DMS53 (cell line): ENCODE data around the gene INSL6.
"Not testable (repeated sequence)": the region's sequence is repeated elsewhere in the genome, so short reads cannot be mapped to it uniquely, and the experiment has no call there.

Experiments used
- DNase-seq: peaks from one replicate; lab custom pipeline; 2025; lab: John Stamatoyannopoulos, UW

Gene INSL6, protein sequence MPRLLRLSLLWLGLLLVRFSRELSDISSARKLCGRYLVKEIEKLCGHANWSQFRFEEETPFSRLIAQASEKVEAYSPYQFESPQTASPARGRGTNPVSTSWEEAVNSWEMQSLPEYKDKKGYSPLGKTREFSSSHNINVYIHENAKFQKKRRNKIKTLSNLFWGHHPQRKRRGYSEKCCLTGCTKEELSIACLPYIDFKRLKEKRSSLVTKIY

DNA sequence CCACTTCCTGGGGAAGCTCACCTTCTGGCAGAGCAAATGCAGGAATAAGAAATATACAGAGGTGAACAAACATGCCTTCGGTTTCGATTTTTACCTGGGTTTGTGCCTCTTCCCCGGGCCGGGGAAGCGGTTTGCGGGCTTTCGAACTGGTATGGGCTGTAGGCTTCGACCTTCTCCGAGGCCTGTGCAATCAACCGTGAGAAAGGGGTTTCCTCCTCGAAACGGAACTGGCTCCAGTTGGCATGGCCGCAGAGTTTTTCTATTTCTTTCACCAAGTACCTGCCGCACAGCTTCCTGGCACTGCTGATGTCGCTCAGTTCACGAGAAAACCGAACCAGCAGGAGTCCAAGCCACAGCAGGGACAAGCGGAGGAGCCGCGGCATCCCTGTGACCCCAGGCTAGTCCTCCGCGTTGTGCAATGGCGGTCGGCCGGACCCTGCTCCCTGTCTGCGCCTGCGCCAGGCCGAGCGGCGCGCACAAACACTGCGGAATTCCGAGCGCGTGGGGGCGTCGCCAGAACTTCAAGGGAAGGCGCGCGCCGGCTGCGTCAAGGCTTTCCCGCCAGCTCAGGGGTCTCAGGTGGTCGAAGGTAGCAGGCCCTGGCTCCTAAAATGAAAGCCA lies at the start of gene INSL6:
Gene INSL6 (minus strand): TSS at position 420 of the 621 bp plus-strand sequence. CDS start 37 bp downstream, at position 383.
- DNase-seq, result peak; percentile 69

DNA sequence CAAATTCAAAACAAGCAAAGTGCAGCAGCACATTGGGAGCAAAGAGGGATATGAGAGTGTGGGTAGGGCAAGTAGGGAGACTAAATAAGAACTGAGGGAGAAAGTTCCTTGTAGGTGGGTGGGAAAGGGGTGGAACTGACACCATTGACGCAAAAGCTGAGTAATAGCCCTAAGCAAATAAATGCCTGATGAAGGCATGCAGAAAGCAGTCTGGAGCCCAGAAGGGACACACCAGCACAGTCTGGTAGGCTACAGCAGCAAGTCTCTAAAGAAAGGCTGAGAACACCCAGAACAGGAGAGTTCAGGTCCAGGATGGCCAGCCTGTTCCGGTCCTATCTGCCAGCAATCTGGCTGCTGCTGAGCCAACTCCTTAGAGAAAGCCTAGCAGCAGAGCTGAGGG lies 45.8 kb upstream of the INSL6 start, which contains the start of gene INSL4:
Gene INSL4 (plus strand): TSS at position 208 of the 400 bp plus-strand sequence. CDS start 105 bp downstream, at position 313.
- no peak for DNase-seq

DNA sequence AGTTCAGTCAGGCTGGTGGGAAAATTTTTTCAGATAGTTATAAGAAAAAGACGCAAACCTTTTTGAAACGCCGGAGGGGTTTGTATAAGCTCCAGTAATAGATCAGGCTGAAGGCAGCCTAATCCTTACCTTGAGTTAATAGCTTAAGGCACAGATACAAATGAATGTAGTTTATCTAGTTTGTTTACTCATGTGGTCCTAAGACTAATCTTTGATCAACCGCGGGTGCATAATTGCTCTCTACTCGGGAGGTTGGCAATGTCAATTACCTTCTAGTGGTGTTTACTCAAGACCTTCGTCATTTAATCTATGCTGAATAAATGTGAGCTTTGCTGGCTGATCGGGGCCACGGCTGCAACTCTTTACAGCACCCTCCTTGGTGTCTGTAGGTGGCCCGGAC lies 45.1 kb upstream of the INSL6 start:
- peak; percentile 27 for DNase-seq

DNA sequence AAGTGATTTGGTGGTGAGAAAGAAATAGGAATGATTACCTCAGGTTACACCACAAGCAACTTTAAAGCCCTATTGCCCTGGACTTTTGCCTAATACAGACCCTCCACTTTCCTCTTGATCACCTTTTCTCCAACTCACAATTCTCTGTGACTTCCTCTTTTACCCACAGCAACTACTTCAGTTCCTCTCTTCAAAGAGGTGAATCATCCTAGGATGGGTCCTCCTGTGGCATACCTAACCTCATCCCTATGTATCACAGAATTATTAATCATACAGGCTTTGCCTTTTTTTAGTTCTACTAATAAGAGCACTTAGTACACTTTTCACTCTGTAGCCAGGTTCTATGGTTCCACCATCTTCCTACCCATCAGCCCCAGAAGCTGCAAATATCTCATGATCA lies 19.6 kb upstream of the INSL6 start:
- DNase-seq, result peak; percentile 16

DNA sequence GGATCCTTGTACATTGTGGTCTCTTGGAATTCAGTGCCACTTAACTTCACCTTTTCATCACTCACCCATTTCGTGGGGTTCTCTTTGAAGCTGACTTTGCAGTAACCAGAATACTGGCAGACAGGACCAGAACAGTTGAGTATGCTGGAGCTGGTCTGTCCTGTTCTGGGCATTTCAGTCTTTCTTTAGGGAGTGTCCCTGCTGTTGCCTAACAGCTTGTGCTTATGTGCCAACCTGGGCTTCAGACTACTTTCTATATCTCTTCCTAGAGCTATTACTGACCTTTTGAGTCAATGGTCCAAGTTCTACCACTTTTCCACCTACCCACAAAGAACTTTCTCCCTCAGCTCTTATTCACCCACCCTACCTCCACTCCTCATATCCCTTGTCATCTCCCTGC lies 10.0 kb upstream of the INSL6 start:
- no peak for DNase-seq

DNA sequence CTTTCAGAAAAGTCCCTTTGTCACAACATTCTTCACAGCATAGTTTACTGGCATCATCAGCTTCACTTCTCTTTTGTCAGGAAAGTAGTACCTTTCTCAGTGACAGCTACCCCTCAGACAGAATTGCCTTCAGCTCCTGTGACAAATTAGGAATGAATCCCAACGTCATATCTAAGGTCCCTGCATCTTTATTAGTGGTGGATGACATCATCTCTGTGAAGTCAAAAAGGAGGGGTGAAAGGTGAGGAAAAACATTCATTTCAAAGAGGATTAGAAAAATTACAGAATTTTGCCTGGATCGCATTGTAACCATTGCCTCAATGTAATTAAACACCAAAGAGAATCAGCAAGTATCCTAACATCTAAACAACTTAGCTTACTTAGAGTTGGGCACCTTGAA lies 7.9 kb upstream of the INSL6 start:
- no peak for DNase-seq

DNA sequence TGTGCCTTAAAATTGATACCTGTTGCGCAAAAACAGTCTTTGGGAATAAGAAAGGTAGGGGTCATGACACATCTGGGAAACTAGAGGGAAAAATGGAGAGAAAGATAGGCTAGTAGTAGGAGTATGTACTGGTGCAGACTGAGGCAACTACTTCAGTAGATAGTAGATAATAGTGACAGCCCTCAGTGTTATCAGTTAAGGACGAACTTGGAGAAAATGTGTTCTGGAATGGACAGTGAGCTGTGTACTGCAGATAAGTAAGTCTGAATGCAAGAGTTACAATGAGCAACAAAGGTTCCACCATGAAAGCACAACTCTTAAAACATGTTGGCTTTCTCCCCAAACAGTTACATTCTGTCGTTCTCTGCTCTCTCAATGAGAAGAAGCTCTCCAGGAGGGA lies 6.5 kb upstream of the INSL6 start:
- no peak for DNase-seq

DNA sequence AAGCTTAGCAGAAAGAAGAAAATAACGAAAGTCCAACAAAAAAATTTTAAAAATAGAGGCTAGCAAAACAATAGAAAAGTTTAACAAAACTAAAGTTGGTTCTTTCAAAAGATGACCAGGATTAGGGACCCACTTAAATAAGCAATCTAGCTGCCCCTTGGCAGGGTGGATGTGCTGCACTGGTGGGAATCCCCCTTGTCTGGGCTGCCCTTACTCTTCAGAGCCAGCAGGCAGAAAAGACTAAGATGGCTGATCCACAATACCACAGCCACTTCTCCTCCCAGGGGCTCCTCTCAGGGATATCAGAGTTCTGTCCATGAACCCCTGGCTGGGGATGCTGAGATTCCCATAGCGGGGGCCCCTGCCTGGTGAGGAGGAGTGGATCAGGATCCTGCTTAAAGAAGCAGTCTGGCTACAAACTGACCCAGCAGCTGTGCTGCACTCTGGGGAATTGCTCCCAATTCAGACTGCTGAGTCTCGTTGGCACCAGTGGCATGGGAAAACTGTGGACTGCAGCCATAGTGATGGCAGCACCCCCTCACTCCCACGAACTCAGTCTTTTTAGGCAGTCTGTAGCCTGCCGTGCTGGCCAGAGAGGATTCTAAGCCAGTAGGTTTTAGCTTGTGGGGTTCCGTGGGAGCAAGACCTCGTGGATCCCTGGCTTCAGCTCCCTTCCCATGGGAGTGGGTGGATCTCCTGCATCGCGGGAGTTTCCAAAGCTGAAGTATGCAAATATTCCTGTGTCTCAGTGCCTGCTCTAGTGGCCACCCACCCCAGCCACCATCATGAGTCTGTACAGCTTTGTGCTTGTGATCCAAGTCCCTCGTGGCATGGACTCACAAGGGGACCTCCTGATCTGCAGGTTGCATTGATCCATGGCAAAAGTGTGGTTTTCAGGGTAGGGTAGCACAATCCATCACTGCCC lies 2.9 kb upstream of the INSL6 start:
- no peak for DNase-seq

DNA sequence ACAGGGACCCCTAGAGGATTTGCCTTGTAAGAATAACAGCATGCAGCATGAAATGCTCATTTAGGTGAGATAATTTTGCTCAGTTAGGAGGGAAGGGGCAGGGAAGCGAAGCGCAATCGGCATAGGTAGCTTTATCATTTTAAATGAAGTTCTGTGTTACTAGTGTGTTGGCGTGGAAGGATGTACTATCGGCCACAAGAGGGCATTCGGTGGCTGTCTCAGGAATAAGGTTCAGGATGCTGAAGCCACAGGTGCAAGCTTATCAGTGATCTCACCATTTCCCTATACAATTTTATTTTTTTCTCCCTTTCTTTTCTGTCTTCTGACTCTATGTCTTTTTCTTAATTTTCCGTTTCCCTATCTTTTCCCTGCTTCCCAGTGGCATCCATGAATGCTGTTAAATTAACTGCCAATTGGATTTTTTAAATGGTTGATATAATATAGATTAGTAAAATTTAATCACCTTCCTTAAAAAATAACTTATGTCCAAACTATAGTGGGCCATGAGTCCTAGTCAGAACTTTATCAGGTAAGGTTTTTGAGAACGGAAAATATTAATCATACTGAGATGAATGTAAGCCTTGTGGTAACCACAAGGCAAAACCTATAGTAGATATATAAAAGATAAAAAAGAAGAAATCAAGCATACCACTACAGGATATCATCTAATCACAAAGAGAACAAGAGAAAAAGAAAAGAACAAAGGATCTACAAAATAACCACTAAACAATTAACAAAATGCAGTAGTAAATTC lies 1.2 kb upstream of the INSL6 start:
- peak; percentile 89 for DNase-seq

DNA sequence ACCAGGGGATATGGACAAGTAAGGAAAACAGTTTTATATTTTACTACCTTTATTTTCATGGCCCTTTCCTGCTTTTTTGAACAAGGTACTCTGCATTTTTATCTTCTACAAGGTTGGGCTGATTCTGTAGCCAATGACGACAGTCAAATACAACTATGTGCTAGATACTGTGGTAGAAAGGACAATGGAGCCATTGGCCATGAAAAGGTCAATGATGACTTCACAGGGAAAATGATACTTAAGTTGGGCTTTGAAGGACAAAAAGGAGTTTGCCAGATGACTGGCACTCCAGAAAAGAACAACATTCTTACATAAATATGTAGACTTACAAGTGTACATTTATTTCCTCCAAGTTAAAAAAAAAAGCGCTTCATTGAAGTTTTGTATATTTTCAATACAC lies 663 bp downstream of the INSL6 start:
- peak; percentile 62 for DNase-seq

DNA sequence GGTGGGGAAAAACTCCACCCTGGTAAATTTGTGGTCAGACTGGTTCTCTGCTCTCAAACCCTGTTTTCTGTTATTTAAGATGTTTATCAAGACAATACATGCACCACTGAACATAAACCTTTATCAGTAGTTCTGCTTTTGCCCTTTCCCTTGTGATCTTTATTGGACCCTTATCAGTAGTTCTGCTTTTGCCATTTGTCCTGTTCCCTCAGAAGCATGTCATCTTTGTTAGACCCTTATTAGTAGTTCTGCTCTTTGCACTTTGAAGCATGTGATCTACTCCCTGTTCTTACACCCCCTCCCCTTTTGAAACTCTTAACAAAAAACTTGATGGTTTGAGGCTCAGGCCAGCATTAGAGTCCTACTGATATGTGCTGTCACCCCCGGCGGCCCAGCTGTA lies 4.8 kb downstream of the INSL6 start:
- DNase-seq, result not testable (repeated sequence)

DNA sequence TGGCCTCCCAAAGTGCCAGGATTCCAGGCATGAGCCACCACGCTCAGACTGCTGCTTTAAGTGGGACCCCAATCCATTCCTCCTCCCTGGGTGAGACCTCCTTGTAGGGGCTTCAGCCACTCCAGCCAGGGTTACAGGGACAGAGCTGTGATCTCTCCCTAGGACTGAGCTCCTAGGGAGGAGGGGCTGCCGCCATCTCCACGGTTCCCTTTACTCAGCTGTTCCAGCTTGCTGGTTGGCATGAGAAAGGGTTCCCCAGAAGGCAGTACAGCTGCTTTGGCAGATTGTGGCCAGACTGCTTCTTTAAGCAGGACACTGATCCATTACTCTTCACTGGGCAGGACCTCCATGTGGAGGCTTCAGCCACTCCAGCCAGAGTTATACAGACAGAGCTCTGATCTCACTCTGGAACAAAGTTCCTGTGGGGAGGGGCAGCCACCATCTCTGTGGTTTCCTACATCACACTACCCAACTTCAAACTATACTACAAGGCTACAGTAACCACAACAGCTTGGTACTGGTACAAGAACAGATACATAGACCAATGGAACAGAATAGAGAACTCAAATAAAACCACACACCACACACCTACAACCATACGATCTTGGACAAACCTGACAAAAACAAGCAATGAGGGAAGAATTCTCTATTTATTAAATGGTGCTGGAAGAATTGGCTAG lies 7.2 kb downstream of the INSL6 start:
- no peak for DNase-seq

DNA sequence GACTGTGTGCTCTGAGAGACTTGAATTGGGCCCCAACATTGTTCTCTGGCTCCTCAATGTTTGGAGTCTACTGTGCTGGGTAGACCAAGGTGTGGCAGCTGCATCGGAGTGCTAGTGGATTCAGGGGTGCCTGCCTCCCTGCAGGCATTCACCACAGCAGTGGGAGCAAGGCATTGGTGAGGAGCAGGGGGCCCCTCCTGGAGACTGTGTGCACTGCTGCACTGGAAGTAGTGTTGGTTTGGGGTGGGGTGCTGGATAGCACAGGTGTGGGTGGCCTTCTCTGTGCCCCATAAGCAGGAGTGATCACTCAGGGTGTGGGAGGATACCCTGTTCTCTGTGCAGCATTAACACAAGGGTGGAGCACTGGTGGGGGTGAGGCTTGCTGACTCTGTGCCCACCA lies 39.2 kb downstream of the INSL6 start:
- no peak for DNase-seq

DNA sequence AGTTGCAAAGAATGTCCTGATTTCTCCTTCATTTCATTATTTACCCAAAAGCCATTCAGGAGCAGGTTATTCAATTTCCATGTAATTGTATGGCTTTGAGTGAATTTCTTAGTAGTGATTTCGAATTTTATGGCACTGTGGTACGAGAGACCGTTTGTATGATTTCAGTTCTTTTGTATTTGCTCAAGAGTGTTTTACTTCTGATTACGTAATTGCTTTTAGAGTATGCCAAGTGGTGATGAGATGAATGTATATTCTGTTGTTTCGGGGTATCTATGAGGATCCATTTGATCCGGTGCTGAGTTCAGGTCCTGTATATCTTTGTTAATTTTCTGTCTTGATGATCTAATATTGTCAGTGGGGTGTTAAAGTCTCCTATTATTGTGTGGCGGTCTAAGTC lies 41.2 kb downstream of the INSL6 start:
- DNase-seq, result no peak

DNA sequence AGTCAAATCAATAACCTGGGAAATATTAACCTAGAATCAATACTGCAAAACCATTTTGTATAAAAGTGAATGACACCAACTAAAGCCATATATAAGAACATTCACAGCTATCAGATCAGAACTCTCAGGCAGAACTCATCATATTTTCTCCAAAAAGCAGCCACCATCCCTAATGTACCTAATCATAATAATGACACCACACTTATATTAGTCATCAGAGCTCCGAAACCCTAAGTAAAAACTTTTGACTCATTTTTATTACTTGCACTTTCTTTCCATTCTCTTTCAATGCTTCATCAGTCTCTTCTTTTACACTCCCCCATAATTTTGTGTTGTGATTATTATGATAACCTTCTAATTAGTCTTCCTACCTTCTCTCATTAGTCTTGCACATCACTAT lies 45.3 kb downstream of the INSL6 start:
- no peak for DNase-seq

DNA sequence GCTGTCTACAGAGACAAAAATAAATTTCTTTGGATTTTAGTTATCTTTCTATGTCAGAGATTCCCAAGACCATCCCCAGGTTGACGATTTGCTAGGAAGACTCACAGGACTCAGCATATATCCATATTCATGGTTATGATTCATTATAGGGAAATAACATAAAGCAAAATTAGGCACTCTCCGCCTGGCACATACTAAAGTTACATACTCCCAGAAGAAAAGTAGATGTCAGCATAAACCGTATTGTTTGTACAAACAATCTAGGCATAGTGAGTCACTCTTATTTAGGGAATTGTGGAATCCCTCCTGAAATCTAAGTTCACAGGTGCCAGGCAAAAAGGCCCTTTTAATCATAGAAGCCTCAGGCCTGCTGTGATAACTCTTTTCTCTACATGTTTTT lies 62.9 kb downstream of the INSL6 start:
- no peak for DNase-seq

DNA sequence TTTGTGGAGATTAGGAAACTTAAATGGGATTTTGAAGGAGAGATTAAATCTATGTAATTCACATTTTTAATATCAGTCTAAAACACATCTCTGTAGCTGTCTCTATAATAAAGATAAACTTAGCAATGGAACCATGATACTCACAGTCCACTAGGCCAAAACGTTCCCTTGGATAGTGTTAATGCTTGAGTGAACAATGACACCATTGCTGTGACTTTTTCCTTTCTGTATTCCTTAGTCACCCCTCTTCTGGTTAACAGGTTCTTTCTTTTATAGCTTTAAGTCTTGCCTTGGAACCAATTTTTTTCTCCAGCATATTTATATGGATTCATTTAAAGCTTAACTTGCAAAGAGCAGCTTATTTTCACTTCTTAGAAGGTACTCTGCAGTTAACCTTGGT lies 63.3 kb downstream of the INSL6 start:
- DNase-seq, result no peak

DNA sequence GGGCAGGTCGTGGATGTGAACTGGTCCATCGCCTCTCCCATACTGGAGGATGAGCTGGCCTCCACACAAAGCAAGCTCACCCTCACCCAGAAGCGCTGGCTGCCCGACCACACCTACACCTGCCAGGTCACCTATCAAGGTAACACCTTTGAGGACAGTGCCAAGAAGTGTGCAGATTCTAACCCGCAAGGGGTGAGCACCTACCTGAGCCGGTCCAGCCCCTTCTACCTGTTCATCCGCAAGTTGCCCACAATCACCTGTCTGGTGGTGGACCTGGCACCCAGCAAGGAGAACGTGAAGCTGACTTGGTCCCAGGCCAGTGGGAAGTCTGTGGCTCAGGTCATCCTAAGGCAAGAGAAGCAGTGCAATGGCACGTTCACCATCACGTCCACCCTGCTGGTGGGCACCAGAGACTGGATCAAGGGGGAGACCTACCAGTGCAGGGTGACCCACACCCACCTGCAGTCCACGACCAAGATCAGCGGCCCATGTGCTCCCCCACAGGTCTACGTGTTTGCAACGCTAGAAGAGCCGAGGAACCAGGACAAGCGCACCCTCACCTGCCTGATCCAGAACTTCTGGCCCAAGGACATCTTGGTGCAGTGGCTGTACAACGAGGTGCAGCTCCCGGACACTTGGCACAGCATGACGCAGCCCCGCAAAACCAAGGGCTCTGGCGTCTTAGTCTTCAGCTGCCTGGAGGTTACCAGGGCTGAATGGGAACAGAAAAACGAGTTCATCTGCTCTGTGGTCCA lies 71.3 kb downstream of the INSL6 start:
- DNase-seq, result no peak
